ENCODE measurements around the gene PPP1R1C. TPM values are rescaled to one million over a fixed set of nuclear protein-coding genes. Genes with fewer than 3 reads are reported as not detected.

PPP1R1C gene, protein sequence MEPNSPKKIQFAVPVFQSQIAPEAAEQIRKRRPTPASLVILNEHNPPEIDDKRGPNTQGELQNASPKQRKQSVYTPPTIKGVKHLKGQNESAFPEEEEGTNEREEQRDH
- 5.8 to 6.8 TPM (median 6.3 TPM) in 3 replicates for total RNA-seq

DNA sequence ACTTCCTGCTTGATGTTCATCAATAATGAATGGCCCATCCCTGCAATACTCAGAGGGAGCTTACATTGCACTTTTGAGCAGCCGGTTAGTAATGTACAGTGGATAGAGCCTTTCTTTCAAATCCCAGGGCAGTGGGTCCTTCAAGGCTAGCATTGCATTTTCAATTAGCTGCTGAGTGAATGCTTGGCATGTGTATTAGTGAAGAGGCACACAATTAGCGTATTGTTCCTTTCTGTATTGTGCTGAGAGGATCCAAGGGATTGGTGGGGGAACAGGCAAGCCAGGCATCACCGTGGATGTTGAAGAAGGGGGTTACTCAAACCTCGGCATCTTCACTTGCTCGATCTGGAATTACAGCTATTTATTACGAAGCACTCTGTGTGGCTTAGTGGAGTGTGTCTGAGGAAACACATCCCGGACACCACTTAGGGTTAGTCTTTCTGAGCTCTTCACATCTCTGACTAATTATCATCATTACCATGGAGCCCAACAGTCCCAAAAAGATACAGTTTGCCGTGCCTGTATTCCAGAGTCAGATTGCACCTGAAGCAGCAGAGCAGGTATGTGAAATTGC is at the start of gene PPP1R1C:
TSS of gene PPP1R1C (plus strand) at position 222 of the 574 bp plus-strand sequence. CDS start at position 480, 258 bp downstream.
- H3K9me3 Mint-ChIP-seq: no peaks in the 10 kb centered on the region
- H3K4me3 Mint-ChIP-seq: no peak within 1 kb of the TSS
- no peaks in the 10 kb centered on the region for H3K27me3 Mint-ChIP-seq (ENCODE audit: low read depth)
- TF ChIP-seq, protein P1, sequence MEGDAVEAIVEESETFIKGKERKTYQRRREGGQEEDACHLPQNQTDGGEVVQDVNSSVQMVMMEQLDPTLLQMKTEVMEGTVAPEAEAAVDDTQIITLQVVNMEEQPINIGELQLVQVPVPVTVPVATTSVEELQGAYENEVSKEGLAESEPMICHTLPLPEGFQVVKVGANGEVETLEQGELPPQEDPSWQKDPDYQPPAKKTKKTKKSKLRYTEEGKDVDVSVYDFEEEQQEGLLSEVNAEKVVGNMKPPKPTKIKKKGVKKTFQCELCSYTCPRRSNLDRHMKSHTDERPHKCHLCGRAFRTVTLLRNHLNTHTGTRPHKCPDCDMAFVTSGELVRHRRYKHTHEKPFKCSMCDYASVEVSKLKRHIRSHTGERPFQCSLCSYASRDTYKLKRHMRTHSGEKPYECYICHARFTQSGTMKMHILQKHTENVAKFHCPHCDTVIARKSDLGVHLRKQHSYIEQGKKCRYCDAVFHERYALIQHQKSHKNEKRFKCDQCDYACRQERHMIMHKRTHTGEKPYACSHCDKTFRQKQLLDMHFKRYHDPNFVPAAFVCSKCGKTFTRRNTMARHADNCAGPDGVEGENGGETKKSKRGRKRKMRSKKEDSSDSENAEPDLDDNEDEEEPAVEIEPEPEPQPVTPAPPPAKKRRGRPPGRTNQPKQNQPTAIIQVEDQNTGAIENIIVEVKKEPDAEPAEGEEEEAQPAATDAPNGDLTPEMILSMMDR (IDR thresholded peaks at IDR 0.05; ENCODE audit: unreplicated experiment): no peak
- H3K27ac Mint-ChIP-seq: no peak within 1 kb of the TSS
- H3K4me1 Mint-ChIP-seq: no peaks in the 10 kb centered on the region
- no peaks in the 10 kb centered on the region for H3K36me3 Mint-ChIP-seq
- DNase-seq (ENCODE audit: low spot score in 2 of 2, unreplicated experiment in 2 of 2): no peak

DNA sequence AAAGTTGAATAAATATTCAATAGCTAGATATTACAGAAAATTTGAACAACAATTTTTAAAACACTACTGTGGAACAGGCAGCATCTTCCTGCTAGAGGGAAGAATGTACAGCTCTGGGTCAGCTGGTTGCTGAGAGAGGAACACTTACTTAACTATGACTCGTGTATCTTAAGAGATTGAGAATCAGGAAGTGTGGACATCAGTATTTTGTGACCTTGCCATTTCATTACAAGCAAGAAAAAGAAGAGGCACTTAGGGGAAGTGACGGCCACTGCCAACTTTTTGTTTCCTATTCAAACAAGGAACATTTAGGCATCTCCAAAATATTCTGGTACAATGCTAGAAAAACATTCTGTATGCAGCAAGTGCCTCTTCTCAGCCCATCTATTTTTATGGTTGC is 48.2 kb upstream of the PPP1R1C start:
- no peaks in the 10 kb centered on the region for H3K27me3 Mint-ChIP-seq (ENCODE audit: low read depth)
- H3K36me3 Mint-ChIP-seq: no peaks in the 10 kb centered on the region
- DNase-seq (ENCODE audit: low spot score in 2 of 2, unreplicated experiment in 2 of 2): no peak
- no peaks in the 10 kb centered on the region for H3K9me3 Mint-ChIP-seq
- TF ChIP-seq, protein P1 (IDR thresholded peaks at IDR 0.05; ENCODE audit: unreplicated experiment): no peak
- H3K27ac Mint-ChIP-seq: no peak overlapping the region
- H3K4me3 Mint-ChIP-seq: no peak overlapping the region
- H3K4me1 Mint-ChIP-seq: peaks cover 10% of the 10 kb centered on the region

DNA sequence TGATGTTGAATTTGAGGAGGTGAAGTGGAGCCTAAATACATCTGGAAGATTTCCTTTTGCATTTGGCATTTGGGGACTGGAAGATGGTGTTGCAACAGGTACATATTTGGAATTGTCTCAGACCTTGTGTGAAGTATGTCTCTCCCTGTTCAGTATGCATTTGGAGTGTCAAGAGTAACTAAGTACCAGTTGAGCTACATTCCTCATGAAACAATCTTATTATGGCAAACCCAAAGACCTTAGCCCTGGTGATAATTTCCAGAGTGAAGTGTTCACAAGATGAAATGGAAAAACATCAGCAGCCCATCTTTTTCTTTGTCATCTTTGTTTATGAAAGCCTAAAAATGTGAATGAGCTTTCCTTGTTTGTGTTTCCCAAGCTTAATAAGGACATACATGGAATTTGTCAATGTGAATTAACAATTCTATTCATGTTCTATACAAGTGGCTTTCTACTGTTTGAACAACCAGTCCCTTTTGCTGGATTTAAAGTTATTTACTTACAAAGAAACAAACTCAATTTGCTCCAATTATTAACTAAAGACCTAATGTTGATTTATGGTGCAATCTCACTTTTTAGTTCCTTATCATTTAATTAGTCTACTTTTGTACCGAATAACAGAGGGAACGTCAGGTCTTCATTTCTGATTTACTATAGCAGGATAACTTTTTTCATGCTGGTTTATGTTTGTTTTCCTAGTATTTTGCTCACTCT is 42.1 kb upstream of the PPP1R1C start:
- no peaks in the 10 kb centered on the region for H3K36me3 Mint-ChIP-seq
- no peak overlapping the region for H3K27ac Mint-ChIP-seq
- TF ChIP-seq, protein P1 (IDR thresholded peaks at IDR 0.05; ENCODE audit: unreplicated experiment): no peak

DNA sequence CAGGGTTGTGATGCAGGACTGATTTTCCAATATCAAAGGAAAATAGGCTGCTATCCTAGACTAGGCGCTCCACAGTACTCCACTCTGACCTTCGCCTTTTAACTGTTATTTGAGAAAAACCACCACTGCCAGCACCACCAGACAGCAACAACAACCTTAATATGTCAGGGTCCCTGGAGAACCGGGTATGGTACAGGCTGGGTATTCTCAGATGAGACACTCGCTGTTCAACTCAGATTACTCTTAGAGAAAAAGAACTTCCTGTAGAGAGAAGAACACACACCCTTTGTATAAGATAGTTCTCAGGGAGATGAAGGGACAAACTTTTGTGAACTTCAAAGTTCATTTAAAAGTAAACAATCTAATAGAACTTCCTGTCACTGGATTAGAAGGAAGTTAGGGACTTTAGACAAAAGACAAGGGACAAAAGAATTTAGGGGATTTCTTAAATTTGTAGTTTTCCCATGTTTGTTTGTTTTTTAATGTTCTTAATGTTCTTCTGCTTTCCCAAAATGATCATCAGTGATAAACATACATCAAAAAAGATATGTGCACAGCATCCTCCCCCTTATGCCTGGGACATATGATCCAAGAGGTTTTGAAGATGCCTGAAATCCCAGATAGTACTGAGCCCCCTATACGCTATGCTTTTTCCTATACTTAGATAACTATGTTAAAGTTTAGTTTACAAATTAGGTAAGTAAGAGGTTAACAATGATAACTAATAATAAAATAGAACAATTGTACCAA is 41.3 kb upstream of the PPP1R1C start:
- H3K27ac Mint-ChIP-seq: no peak overlapping the region
- peaks cover 31% of the 10 kb centered on the region for H3K4me1 Mint-ChIP-seq
- H3K27me3 Mint-ChIP-seq (ENCODE audit: low read depth): no peaks in the 10 kb centered on the region
- H3K36me3 Mint-ChIP-seq: no peaks in the 10 kb centered on the region
- TF ChIP-seq, protein P1 (IDR thresholded peaks at IDR 0.05; ENCODE audit: unreplicated experiment): no peak
- no peak for DNase-seq (ENCODE audit: low spot score in 2 of 2, unreplicated experiment in 2 of 2)
- H3K9me3 Mint-ChIP-seq: peaks cover 6% of the 10 kb centered on the region
- no peak overlapping the region for H3K4me3 Mint-ChIP-seq

More for the DNA sequence above, 42.1 kb upstream of the PPP1R1C start:
- peaks cover 3% of the 10 kb centered on the region for H3K9me3 Mint-ChIP-seq
- H3K4me1 Mint-ChIP-seq: peaks cover 28% of the 10 kb centered on the region
- no peaks in the 10 kb centered on the region for H3K27me3 Mint-ChIP-seq (ENCODE audit: low read depth)
- no peak overlapping the region for H3K4me3 Mint-ChIP-seq
- DNase-seq (ENCODE audit: low spot score in 2 of 2, unreplicated experiment in 2 of 2): no peak

DNA sequence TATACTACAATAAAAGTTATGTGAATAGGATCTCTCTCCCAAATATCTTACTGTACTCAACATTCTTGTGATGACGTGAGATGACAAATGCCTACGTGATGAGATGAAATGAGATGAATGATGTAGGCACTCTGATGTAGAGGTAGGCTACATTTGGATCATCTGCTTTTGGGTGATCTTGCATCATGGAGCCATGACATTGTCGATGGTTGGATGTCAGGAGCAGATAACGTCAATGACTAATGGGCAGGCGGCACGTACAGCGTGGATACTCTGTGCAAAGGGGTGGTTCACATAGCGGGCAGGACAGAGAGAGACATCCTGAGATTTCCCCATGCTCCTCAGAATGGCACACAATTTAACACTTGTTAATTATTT is 40.8 kb upstream of the PPP1R1C start:
- Mint-ChIP-seq H3K4me1 (peaks cover 31% of the 10 kb centered on the region), H3K9me3 (peaks cover 12% of the 10 kb centered on the region), H3K4me3 (no peak overlapping the region), H3K27ac (no peak overlapping the region), H3K36me3 (no peaks in the 10 kb centered on the region), H3K27me3 (ENCODE audit: low read depth) (no peaks in the 10 kb centered on the region)
- TF ChIP-seq, protein P1 (IDR thresholded peaks at IDR 0.05; ENCODE audit: unreplicated experiment): no peak
- DNase-seq (ENCODE audit: low spot score in 2 of 2, unreplicated experiment in 2 of 2): no peak

Measured in mesothelial cell of epicardium (in vitro differentiated cells).